OCI-LY7 (cell line): ENCODE data around the gene TNS1. TPM values are rescaled to one million over a fixed set of nuclear protein-coding genes. Genes with fewer than 3 reads are reported as not detected.

Experiments used
- BruUV-seq: library from RNA; stranded (reverse); fragments of 400-500 nt; replicated peaks from 2 replicates; lab custom pipeline; 2021; lab: Mats Ljungman, UMichigan
- CTCF ChIA-PET: fragments of 300-600 bp; sonication (Branson Sonifier 250); formaldehyde crosslinking; loops from one replicate; lab custom pipeline; 2022; ENCODE audit warnings: antibody characterized with exemption; ENCODE audit not compliant: unreplicated experiment; lab: Charles Lee
- POLR2A ChIA-PET: fragments of 300-600 bp; sonication (Branson Sonifier 250); formaldehyde crosslinking; loops from one replicate; lab custom pipeline; 2022; ENCODE audit warnings: antibody characterized with exemption; lab: Charles Lee
- DNase-seq: peaks from one replicate; pipeline ENCODE4 v3.0.0-alpha.2; 2015; ENCODE audit warnings: low spot score
- H2AFZ ChIP-seq: fragments of 200-600 bp; sonication (generic), shearing (Covaris generic); 2 replicates; pipeline ENCODE4 v1.6.1; 2014; ENCODE audit warnings: mild to moderate bottlenecking, antibody characterized with exemption, low read length, moderate library complexity
- H3K27ac ChIP-seq: fragments of 200-600 bp; sonication (generic); 2 replicates; pipeline ENCODE4 v1.5.1; 2014; ENCODE audit warnings: mixed run types, low read depth, mild to moderate bottlenecking, moderate library complexity, low read length, inconsistent platforms; ENCODE audit not compliant: poor library complexity, severe bottlenecking
- H3K36me3 ChIP-seq: fragments of 200-600 bp; sonication (generic); 2 replicates; pipeline ENCODE4 v1.6.1; 2014; ENCODE audit warnings: mild to moderate bottlenecking, antibody characterized with exemption, low read length, moderate library complexity, mixed read lengths; ENCODE audit not compliant: insufficient read depth
- H3K4me1 ChIP-seq: fragments of 200-600 bp; sonication (generic); 2 replicates; pipeline ENCODE4 v1.5.1; 2014; ENCODE audit warnings: mild to moderate bottlenecking, low read length; ENCODE audit not compliant: insufficient read depth, poor library complexity, severe bottlenecking
- H3K4me2 ChIP-seq: fragments of 200-600 bp; sonication (generic); 2 replicates; pipeline ENCODE4 v1.6.1; 2014; ENCODE audit warnings: mild to moderate bottlenecking, low read length
- H3K4me3 ChIP-seq: fragments of 200-600 bp; sonication (generic); 2 replicates; pipeline ENCODE4 v1.5.1; 2014; ENCODE audit warnings: mild to moderate bottlenecking, low read depth, low read length; ENCODE audit not compliant: poor library complexity, severe bottlenecking
- H3K79me2 ChIP-seq: fragments of 200-600 bp; sonication (generic); 2 replicates; pipeline ENCODE4 v1.6.1; 2016; ENCODE audit warnings: low read depth, mild to moderate bottlenecking, low read length, moderate library complexity, mixed read lengths; ENCODE audit not compliant: insufficient read depth
- H3K9me2 ChIP-seq: fragments of 200-600 bp; sonication (generic); 2 replicates; pipeline ENCODE4 v1.6.1; 2016; ENCODE audit warnings: mild to moderate bottlenecking, low read length, mixed read lengths; ENCODE audit not compliant: insufficient read depth
- H3K9me3 ChIP-seq: fragments of 200-600 bp; sonication (generic); 2 replicates; pipeline ENCODE4 v1.6.1; 2014; ENCODE audit warnings: mild to moderate bottlenecking, mixed run types, low read length, mixed read lengths
- H4K20me1 ChIP-seq: fragments of 200-600 bp; sonication (generic); 2 replicates; pipeline ENCODE4 v1.6.1; 2014; ENCODE audit warnings: mild to moderate bottlenecking, antibody characterized with exemption, low read length, moderate library complexity, mixed read lengths; ENCODE audit not compliant: insufficient read depth
- CTCF ChIP-seq: fragments of 200-600 bp; sonication (generic); conservative IDR thresholded peaks from 2 replicates; pipeline ENCODE4 v1.5.1; 2014; ENCODE audit warnings: mild to moderate bottlenecking, antibody characterized with exemption, low read length, moderate library complexity, mixed read lengths
- EZH2phosphoT487 ChIP-seq: fragments of 200-600 bp; sonication (generic); IDR thresholded peaks from 2 replicates; pipeline ENCODE4 v1.6.1; 2018; ENCODE audit warnings: low read depth, borderline replicate concordance, mild to moderate bottlenecking, mixed run types, antibody characterized with exemption, low read length, moderate library complexity, mixed read lengths
- intact Hi-C: fragments of 100-400 bp; cut with micrococcal nuclease; formaldehyde crosslinking; loops from one replicate; pipeline ENCODE4 v1.10.0; 2022; ENCODE audit not compliant: unreplicated experiment
- total RNA-seq, 2 experiments: library from RNA; depleted of rRNA in 1 of 2; stranded (reverse); fragments of >200 nt in 1 of 2; shearing (Covaris generic) in 1 of 2; gene quantifications; 2 replicates each; pipeline ENCODE4 v1.2.3, GENCODE V29; 2014 to 2022

The TNS1 gene
- total RNA-seq, 2 experiments from 2014 or later = not detected

- intact Hi-C loops = no loop called here
- Histone ChIP-seq H2AFZ (no peak overlapping the region), H3K36me3 (no peaks in the 10 kb centered on the region), H3K9me2 (no peaks in the 10 kb centered on the region), H3K4me3 (no peak overlapping the region), H3K4me2 (no peak overlapping the region), H3K79me2 (no peaks in the 10 kb centered on the region), H4K20me1 (no peaks in the 10 kb centered on the region), H3K4me1 (no peaks in the 10 kb centered on the region), H3K9me3 (no peaks in the 10 kb centered on the region), H3K27ac (no peak overlapping the region)
- DNase-seq = no peak
- no TSS peak for BruUV-seq
- CTCF ChIA-PET = interaction anchor here (0.6 kb wide), 1 partner anchor 11 kb away, joined by 3 read pairs; no protein-coding TSS in a partner anchor
- POLR2A ChIA-PET = no interaction called here
- TF ChIP-seq EZH2phosphoT487 = no peak
- TF ChIP-seq CTCF = no peak
Observed at GRCh38 chr2:218011653-218012040, 8.9 kb upstream of the TNS1 start.

- Histone ChIP-seq H3K79me2 (no peaks in the 10 kb centered on the region), H3K9me3 (no peaks in the 10 kb centered on the region), H3K9me2 (no peaks in the 10 kb centered on the region), H2AFZ (no peak overlapping the region), H3K36me3 (no peaks in the 10 kb centered on the region), H4K20me1 (no peaks in the 10 kb centered on the region), H3K4me3 (no peak overlapping the region), H3K27ac (no peak overlapping the region), H3K4me1 (no peaks in the 10 kb centered on the region), H3K4me2 (no peak overlapping the region)
- no peak for TF ChIP-seq CTCF
- no peak for TF ChIP-seq EZH2phosphoT487
- CTCF ChIA-PET = no interaction called here
- no TSS peak for BruUV-seq
- POLR2A ChIA-PET = no interaction called here
- DNase-seq = no peak
- intact Hi-C loops = no loop called here
Observed at GRCh38 chr2:218010984-218011652, 8.3 kb upstream of the TNS1 start.
